K562 (cell line): ENCODE data around the gene HIPK2. TPM values are rescaled to one million over a fixed set of nuclear protein-coding genes. Genes with fewer than 3 reads are reported as not detected.

Source experiments
- AFF4 ChIP-seq: sonication (generic); formaldehyde crosslinking; IDR thresholded peaks from 2 replicates; pipeline ENCODE4 v1.8.0; 2023; ENCODE audit warnings: mild to moderate bottlenecking, missing genetic modification reagents
- ELF1 ChIP-seq: fragments of 200-800 bp; sonication (Bioruptor generic); IDR thresholded peaks from 2 replicates; pipeline ENCODE4 v1.6.1; 2016; ENCODE audit warnings: missing genetic modification characterization, missing compliant biosample characterization
- HMG20B ChIP-seq: fragments of 250-450 bp; sonication (Bioruptor Pico); IDR thresholded peaks from 2 replicates; pipeline ENCODE4 v1.5.0; 2021; ENCODE audit warnings: mild to moderate bottlenecking
- MGA ChIP-seq: fragments of 450-650 bp; IDR thresholded peaks from 2 replicates; pipeline ENCODE4 v1.6.1; 2016; ENCODE audit warnings: mild to moderate bottlenecking, moderate library complexity
- POLR2B ChIP-seq: fragments of 450-650 bp; IDR thresholded peaks from 2 replicates; pipeline ENCODE4 v1.6.1; 2018; ENCODE audit warnings: low read depth; ENCODE audit not compliant: partially characterized antibody
- POLR2G ChIP-seq: fragments of 200-400 bp; formaldehyde crosslinking; IDR thresholded peaks from 2 replicates; pipeline ENCODE4 v1.6.1; 2017; ENCODE audit warnings: low read depth, mild to moderate bottlenecking, antibody characterized with exemption, low read length, moderate library complexity
- TFAM ChIP-seq: fragments of 250-450 bp; sonication (Bioruptor Pico); conservative IDR thresholded peaks from 2 replicates; pipeline ENCODE4 v1.5.0; 2021; ENCODE audit warnings: mild to moderate bottlenecking, moderate library complexity
- USF1 ChIP-seq: sonication (generic); formaldehyde crosslinking; IDR thresholded peaks from 2 replicates; pipeline ENCODE4 v1.9.0; 2022; ENCODE audit warnings: mild to moderate bottlenecking, missing genetic modification reagents
- ZNF444 ChIP-seq: fragments of 250-450 bp; sonication (Bioruptor Pico); IDR thresholded peaks from 2 replicates; pipeline ENCODE4 v1.4.0; 2020; ENCODE audit warnings: mild to moderate bottlenecking, moderate library complexity
- ZNF707 ChIP-seq: fragments of 250-450 bp; sonication (Bioruptor Pico); conservative IDR thresholded peaks from 2 replicates; pipeline ENCODE4 v1.8.0; 2022; ENCODE audit warnings: inconsistent platforms, mild to moderate bottlenecking, moderate library complexity
- polyA plus RNA-seq, 8 experiments: library from polyadenylated mRNA; depleted of rRNA in 4 of 8; stranded (reverse) in 5 of 8; unstranded in 3 of 8; fragments of >200 nt; fragmentation: Nextera tagmentation in 2 of 8; fragmentation: Illumina TruSeq in 1 of 8; extraction: Ambion mirVana in 2 of 8; extraction: Trizol in 1 of 8; gene quantifications; 2 replicates each; pipeline versions ENCODE4 v1.2.1 to v1.2.3, GENCODE V29; 2011 to 2014; ENCODE audit warnings: inconsistent platforms in 1 of 8, missing spikeins in 1 of 8
- total RNA-seq, 7 experiments: library from RNA; depleted of rRNA in 6 of 7; stranded (reverse); fragments of >200 nt in 6 of 7; fragmentation: Illumina TruSeq in 2 of 7; extraction: Trizol in 2 of 7; gene quantifications; 2 replicates each; pipeline versions ENCODE4 v1.2.1 to v1.2.3, GENCODE V29; 2011 to 2021; ENCODE audit warnings: low replicate concordance in 1 of 7

Gene HIPK2
- total and polyA plus RNA-seq, 9 of the 15 experiments (the other 6 are each of a cell fraction or from before 2014, with no cell fraction given) = 0.69 to 19.8 (median 5.1) TPM

GRCh38 chr7:139543801-139544603 is 233.8 kb downstream of the HIPK2 start (continued):
- peak; percentile 81 for TF ChIP-seq MGA
- no peak for TF ChIP-seq ELF1
- no peak for TF ChIP-seq AFF4 (CRISPR knock-in tag)
- TF ChIP-seq ZNF707 (CRISPR knock-in tag) = no peak
- TF ChIP-seq POLR2B = no peak
- TF ChIP-seq HMG20B (CRISPR knock-in tag) = no peak
- TF ChIP-seq USF1 (CRISPR knock-in tag) = peak; percentile 48
- no peak for TF ChIP-seq TFAM (CRISPR knock-in tag)
- TF ChIP-seq POLR2G = no peak
- no peak for TF ChIP-seq ZNF444 (CRISPR knock-in tag)
